ENCODE data around the gene MYL5.

The MYL5 gene

DNA sequence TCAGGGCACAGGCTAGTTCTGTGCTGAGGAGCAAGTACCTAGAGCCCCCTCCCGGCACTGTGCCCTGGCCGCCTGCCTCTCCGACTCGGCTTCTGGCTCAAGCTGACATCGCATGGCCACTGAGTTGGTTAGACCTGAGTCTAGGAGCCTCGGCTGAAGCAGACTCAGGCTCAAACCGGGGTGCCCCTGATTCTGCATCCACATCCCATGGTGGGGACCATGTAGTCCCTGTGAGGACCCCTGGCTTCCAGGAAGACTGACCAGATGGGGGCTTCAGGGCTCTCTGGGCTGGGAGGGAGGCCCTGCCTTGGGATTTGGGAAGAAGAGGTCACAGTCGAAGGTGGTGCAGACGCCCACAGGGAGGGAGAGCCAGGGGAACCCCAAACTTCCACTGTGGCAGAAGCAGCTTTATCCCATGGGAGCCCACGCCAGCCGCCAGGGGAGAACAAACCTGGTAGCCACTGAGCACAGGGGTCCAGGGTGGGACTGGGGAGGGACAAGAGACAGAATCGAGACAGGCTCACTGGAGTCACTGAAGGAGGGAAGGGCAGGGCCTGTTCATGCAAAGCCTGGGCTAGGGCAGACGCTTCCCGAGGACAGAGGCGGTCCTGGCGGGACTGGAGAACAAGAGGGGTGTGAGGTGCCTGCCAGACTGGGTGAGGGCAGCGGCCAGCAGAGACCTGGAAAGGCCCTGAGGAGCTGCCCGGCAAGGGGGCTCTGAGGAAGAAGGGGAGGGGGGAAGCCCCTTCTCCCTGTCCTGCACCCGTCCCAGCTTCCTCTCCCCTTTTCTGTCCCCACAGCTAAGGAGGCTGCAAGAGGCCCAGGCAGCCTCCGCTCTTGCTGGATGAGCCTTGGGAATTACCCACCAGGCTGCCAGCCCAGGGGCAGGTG lies 47.9 kb upstream of the MYL5 start:
- no peak for DNase-seq (ENCODE audit: low read depth in 1 of 2, low spot score in 1 of 2)
- TF ChIP-seq POLR2AphosphoS5 (IDR thresholded peaks at IDR 0.05; ENCODE audit: low read depth), result no peak
- TF ChIP-seq GABPA (IDR thresholded peaks at IDR 0.05; ENCODE audit: low read depth), result no peak
- no peak for TF ChIP-seq SPI1 (IDR thresholded peaks at IDR 0.05; ENCODE audit: borderline replicate concordance, low read depth)
- TF ChIP-seq, protein P1, sequence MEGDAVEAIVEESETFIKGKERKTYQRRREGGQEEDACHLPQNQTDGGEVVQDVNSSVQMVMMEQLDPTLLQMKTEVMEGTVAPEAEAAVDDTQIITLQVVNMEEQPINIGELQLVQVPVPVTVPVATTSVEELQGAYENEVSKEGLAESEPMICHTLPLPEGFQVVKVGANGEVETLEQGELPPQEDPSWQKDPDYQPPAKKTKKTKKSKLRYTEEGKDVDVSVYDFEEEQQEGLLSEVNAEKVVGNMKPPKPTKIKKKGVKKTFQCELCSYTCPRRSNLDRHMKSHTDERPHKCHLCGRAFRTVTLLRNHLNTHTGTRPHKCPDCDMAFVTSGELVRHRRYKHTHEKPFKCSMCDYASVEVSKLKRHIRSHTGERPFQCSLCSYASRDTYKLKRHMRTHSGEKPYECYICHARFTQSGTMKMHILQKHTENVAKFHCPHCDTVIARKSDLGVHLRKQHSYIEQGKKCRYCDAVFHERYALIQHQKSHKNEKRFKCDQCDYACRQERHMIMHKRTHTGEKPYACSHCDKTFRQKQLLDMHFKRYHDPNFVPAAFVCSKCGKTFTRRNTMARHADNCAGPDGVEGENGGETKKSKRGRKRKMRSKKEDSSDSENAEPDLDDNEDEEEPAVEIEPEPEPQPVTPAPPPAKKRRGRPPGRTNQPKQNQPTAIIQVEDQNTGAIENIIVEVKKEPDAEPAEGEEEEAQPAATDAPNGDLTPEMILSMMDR (IDR thresholded peaks at IDR 0.05; ENCODE audit: insufficient read depth, low read length), result no peak
- TF ChIP-seq, protein P2, sequence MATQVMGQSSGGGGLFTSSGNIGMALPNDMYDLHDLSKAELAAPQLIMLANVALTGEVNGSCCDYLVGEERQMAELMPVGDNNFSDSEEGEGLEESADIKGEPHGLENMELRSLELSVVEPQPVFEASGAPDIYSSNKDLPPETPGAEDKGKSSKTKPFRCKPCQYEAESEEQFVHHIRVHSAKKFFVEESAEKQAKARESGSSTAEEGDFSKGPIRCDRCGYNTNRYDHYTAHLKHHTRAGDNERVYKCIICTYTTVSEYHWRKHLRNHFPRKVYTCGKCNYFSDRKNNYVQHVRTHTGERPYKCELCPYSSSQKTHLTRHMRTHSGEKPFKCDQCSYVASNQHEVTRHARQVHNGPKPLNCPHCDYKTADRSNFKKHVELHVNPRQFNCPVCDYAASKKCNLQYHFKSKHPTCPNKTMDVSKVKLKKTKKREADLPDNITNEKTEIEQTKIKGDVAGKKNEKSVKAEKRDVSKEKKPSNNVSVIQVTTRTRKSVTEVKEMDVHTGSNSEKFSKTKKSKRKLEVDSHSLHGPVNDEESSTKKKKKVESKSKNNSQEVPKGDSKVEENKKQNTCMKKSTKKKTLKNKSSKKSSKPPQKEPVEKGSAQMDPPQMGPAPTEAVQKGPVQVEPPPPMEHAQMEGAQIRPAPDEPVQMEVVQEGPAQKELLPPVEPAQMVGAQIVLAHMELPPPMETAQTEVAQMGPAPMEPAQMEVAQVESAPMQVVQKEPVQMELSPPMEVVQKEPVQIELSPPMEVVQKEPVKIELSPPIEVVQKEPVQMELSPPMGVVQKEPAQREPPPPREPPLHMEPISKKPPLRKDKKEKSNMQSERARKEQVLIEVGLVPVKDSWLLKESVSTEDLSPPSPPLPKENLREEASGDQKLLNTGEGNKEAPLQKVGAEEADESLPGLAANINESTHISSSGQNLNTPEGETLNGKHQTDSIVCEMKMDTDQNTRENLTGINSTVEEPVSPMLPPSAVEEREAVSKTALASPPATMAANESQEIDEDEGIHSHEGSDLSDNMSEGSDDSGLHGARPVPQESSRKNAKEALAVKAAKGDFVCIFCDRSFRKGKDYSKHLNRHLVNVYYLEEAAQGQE (IDR thresholded peaks at IDR 0.05; ENCODE audit: insufficient replicate concordance, low read depth), result no peak
- no peak overlapping the region for H3K4me3 ChIP-seq (replicated peaks; ENCODE audit: insufficient read depth, low read length)
- no peaks in the 10 kb centered on the region for H3K27me3 ChIP-seq (ENCODE audit: insufficient read depth, poor library complexity, severe bottlenecking)
- H3K27ac ChIP-seq (replicated peaks), result no peak overlapping the region

DNA sequence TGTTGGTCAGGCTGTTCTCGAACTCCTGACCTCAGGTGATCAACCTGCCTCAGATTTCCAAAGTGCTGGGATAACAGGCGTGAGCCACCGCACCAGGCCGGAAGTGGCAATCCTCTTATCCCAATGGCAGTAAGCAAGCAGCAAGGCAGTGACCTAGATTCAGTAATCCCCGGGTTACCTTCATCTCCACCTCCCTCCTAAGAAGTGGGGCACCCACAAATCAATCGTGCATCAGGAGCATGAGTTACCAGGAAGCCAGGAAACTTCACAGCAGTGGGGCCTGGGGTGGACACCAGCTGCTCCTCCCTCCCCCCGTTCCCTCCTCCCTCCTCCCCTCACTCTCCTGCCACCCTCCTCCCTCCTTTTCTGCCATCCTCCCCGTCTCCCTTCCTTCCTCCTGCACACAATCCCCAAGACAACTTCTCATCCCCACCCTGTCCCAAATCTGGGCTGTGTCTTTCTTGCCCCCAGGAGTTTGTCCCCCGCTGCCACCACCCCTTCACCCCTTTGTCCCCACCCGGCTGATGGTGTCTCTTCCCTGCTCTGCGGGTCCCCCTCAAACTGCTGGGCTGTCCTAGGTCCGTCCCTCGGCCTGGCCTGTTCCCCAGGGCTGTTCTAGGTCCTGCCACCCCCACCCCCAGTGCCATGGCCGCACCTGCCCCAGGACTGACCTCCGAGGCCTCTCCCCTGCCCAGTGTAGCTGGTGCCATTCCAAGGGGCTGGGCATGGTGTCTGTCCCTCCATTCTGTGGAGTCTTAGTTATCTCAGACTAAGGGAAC lies 46.8 kb upstream of the MYL5 start:
- no peak overlapping the region for H3K4me3 ChIP-seq (replicated peaks; ENCODE audit: insufficient read depth, low read length)
- H3K27me3 ChIP-seq (ENCODE audit: insufficient read depth, poor library complexity, severe bottlenecking), result no peaks in the 10 kb centered on the region
- no peak overlapping the region for H3K27ac ChIP-seq (replicated peaks)
- TF ChIP-seq POLR2AphosphoS5 (IDR thresholded peaks at IDR 0.05; ENCODE audit: low read depth) (no peak), GABPA (IDR thresholded peaks at IDR 0.05; ENCODE audit: low read depth) (no peak), SPI1 (IDR thresholded peaks at IDR 0.05; ENCODE audit: borderline replicate concordance, low read depth) (no peak)
- TF ChIP-seq, protein P2 (IDR thresholded peaks at IDR 0.05; ENCODE audit: insufficient replicate concordance, low read depth), result no peak
- TF ChIP-seq, protein P1 (IDR thresholded peaks at IDR 0.05; ENCODE audit: insufficient read depth, low read length), result no peak
- no peak for DNase-seq (ENCODE audit: low read depth in 1 of 2, low spot score in 1 of 2)

DNA sequence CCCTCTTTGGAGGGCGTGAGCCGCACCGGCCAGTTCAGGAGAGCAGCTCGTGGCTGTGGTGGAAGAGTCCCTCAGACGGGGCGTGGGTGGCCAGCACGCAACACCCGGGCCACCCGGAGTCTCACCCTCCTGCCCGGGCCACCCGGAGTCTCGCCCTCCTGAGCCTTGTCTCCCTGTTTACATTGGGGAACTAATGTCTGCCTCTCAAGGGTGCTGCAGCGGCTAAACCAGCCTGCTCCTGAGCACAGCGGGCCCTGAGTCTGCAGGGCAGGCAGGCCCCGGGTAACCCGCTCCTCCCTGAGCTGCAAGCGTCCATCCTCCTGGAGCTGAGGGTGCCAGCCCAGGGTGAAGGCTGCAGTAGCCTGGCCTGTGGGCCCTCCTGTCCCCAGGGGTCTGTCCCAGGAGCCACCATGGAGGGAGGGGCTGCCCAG lies 46.0 kb upstream of the MYL5 start:
- Histone ChIP-seq H3K27ac (replicated peaks) (no peak overlapping the region), H3K4me3 (replicated peaks; ENCODE audit: insufficient read depth, low read length) (no peak overlapping the region), H3K27me3 (ENCODE audit: insufficient read depth, poor library complexity, severe bottlenecking) (no peaks in the 10 kb centered on the region)
- TF ChIP-seq, protein P1 (IDR thresholded peaks at IDR 0.05; ENCODE audit: insufficient read depth, low read length), result no peak
- TF ChIP-seq POLR2AphosphoS5 (IDR thresholded peaks at IDR 0.05; ENCODE audit: low read depth) (no peak), GABPA (IDR thresholded peaks at IDR 0.05; ENCODE audit: low read depth) (no peak), SPI1 (IDR thresholded peaks at IDR 0.05; ENCODE audit: borderline replicate concordance, low read depth) (no peak)
- TF ChIP-seq, protein P2 (IDR thresholded peaks at IDR 0.05; ENCODE audit: insufficient replicate concordance, low read depth), result no peak
- no peak for DNase-seq (ENCODE audit: low read depth in 1 of 2, low spot score in 1 of 2)

All from HL-60 (cell line).